ENCODE measurements around the gene CCDC187.

DNA sequence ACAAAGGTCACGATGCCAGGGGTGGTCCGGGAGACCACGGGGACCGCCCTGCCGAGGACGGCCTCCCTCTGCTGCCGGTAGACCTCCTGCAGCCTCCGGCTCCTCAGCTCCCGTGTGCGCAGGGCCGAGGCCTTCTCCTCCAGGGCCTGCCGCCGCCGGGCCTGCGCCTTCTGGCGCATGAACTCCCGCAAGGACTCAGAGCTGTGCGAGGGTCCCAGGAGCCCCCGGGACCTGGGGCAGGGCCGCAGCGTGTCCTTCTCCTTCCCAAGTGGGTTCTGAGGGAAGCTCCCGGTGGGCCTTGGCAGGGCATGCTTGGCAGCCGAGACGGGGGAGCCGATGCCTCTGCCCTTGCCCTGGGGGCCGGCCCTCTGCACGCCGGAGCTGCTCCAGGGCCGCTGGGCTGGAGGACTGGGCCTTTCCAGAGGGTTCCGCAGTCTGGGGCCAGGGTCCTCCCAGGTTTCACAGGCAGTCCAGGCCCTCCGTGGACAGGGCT is 13.3 kb downstream of the CCDC187 start:
- TF ChIP-seq ZFX (IDR thresholded peaks at IDR 0.05): no peak
- TF ChIP-seq, protein P1, sequence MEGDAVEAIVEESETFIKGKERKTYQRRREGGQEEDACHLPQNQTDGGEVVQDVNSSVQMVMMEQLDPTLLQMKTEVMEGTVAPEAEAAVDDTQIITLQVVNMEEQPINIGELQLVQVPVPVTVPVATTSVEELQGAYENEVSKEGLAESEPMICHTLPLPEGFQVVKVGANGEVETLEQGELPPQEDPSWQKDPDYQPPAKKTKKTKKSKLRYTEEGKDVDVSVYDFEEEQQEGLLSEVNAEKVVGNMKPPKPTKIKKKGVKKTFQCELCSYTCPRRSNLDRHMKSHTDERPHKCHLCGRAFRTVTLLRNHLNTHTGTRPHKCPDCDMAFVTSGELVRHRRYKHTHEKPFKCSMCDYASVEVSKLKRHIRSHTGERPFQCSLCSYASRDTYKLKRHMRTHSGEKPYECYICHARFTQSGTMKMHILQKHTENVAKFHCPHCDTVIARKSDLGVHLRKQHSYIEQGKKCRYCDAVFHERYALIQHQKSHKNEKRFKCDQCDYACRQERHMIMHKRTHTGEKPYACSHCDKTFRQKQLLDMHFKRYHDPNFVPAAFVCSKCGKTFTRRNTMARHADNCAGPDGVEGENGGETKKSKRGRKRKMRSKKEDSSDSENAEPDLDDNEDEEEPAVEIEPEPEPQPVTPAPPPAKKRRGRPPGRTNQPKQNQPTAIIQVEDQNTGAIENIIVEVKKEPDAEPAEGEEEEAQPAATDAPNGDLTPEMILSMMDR (conservative IDR thresholded peaks at IDR 0.05): no peak
